ENCODE data around the gene PYGO2.
A peak's percentile ranks its signal among the peaks of the same experiment; 100 is the strongest.

The PYGO2 gene

DNA sequence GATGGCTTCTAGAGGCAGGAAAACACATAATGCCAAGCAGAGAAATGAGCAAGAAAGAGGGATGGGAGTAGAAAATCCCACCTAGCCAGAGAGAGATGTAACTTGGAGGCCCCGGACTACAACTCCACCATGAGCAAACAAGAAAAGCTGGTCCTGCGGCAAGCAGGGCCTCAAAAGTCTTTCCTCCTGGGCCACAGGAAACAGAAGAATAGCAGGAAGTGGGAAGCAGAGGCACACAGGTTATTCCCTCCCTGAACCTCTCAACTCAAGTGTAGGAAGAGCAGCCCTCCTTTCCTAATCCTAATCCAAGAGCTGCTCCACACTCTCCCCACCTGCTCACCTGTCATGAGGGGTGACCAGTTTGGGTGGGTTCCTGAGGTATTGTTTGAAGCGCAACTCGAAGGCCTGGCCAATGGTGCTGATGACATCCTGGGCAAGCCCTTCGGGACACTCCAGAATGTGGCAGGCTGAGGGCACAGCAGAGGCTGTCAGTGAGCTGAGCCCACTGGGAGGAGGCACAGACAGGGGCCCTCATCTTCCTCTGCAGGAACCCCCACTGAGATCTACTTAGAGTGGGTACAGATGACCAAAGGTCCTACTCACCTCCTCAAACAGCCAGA lies 5.9 kb upstream of the PYGO2 start:
- no peak overlapping the region for H3K4me3 ChIP-seq (ENCODE audit: low read length)
- TF ChIP-seq ZNF274 (IDR thresholded peaks at IDR 0.05; ENCODE audit: low read depth, low read length) = no peak

DNA sequence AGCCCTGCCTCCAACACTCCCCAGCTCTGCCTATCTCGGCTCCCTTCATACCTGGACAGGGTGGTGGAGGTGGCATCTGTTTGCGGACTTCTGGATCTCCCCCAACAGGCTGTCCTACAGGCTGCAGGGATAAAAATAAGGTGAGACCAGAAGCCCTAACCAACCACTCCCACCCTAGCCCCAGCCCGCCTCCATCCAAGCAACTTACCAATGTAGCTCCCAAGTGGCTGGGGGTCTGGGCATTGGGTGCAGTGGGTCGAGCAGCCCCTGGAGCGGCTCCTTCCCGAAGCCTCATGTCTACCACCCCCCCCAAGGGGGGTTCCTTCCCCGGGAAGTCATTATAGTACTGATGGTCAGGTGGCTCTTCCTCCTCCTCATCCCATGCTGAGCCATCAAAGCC lies 4.5 kb upstream of the PYGO2 start:
- TF ChIP-seq ZNF274 (IDR thresholded peaks at IDR 0.05; ENCODE audit: low read depth, low read length) = no peak
- no peak overlapping the region for H3K4me3 ChIP-seq (ENCODE audit: low read length)

DNA sequence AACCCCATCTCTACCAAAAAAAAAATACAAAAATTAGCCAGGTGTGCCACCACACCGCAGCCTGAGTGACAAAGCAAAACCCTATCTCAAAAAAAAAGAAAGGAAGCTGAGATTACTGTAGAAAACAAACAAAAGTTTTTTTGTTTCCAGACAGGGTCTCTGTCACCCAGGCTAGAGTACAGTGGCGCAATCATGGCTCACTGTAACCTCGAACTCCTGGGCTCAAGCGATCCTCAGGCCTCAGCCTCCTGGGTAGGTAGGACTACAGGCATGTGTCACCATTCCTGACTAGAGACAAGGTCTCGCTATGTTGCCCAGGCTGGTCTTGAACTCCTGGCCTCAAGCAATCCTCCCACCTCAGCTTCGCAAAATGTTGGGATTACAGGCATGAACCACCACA lies 2.8 kb upstream of the PYGO2 start:
- TF ChIP-seq ZNF274 (IDR thresholded peaks at IDR 0.05; ENCODE audit: low read depth, low read length) = no peak
- no peak overlapping the region for H3K4me3 ChIP-seq (ENCODE audit: low read length)

DNA sequence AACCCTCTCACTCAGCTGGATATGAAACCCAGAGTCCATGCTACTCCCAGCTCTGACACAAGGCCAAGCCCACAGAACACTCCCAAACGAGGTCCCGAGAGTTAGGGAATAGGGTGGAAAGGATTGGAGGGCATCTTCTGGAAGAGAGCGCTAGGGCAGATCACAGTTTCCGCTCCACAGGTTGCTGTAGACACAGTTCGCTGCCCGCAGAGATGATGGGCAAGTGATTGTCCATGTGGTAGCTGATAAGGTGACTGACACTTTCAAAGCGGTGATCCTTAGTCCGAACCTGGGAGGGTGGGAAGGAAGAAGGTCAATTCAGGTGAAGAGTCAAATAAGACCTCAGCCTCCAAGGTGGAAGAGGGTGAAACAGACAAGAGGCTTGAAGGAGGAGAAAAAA lies 2.1 kb upstream of the PYGO2 start:
- TF ChIP-seq ZNF274 (IDR thresholded peaks at IDR 0.05; ENCODE audit: low read depth, low read length) = no peak
- no peak overlapping the region for H3K4me3 ChIP-seq (ENCODE audit: low read length)

DNA sequence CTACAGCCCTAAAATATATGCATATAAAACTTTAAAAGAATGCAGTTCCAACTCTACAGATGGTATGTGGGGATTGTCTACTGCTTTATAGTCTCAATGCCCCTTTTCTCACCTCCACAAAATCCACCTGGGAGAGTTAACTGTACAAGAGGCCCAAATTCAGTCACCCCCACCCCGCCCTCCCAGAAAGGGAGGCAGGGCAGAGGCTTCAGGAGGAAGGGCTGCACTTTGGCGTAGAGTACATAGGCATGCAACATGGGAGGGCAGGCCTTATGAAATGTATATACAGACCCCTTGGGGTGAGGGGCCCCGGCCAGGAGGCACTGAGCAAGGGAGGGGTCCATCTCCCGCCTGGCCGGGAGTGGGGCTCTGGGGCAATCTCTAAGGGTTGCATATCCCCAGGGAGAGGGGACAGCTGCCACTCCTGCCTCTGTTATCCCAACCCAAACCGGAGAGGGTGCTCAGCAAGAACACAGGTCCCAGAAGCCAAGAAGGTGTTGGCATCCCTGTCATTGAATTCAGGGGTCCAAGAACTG lies 1.3 kb upstream of the PYGO2 start:
- TF ChIP-seq ZNF274 (IDR thresholded peaks at IDR 0.05; ENCODE audit: low read depth, low read length) = no peak
- peak overlapping the region; percentile 86; the same call in 1 of the 2 replicates for H3K4me3 ChIP-seq (ENCODE audit: low read length)

DNA sequence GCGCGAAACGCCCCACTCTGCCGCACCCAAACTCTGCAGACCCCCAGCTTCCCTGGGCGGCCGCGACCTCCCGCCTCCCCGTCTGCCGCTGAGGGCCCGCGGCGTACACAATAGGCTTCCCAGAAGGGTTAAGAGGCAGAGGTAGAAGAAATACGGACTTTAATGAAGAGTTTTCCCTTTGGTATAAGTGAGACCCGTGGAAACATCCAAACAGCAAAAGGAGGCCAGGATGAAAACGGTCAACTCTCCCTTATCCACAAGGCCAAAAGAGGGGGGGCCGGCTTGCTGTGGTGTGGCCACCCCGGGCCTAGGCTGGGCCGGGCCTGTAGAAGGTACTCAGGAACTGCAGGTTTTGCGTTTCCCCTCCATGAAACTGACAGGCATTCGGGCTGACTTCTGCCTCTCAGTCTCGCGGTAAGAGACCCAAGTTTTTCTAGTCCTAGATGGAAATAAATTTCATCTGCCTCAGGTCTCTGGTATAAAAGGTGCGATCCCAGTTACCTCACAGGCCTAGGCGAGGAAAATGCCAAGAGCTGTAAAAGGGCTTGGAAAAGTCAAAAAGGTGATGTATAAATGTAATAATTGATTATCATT lies 671 bp upstream of the PYGO2 start:
- peak overlapping the region; percentile 86 for H3K4me3 ChIP-seq (ENCODE audit: low read length)
- TF ChIP-seq ZNF274 (IDR thresholded peaks at IDR 0.05; ENCODE audit: low read depth, low read length) = no peak

DNA sequence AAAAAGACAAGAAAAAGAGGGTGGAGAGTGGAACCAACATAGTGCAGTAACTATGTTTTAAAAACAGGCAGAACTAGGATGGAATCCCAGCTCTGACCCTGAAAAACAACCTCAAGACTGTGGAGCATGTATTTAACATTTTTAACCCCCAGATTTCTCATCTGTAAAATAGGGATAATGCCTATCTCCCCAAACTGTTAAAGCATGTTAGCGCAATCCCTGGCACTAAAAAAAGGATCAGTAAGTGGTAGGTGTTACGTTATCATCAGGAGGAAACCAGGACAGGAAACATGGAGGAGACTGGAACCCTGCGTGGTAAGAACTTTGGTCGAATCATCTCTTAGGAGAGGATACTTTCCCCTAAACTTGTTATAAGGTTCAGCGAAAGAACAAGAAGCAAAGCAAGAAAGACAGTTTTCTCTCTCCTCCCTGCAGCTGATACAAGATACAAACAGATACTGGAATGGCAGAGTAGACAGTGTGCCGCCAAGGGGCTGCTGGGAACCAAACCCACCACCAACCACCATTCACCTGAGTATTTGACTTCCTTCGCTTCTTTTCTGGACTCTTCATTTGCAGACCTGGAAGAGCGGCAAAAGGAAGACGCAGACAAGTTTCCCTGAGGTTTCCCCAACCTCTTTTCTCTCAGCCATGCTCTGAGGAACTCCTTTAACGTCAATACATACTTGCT lies 991 bp downstream of the PYGO2 start:
- TF ChIP-seq ZNF274 (IDR thresholded peaks at IDR 0.05; ENCODE audit: low read depth, low read length) = no peak
- peak overlapping the region; percentile 86 for H3K4me3 ChIP-seq (ENCODE audit: low read length)

DNA sequence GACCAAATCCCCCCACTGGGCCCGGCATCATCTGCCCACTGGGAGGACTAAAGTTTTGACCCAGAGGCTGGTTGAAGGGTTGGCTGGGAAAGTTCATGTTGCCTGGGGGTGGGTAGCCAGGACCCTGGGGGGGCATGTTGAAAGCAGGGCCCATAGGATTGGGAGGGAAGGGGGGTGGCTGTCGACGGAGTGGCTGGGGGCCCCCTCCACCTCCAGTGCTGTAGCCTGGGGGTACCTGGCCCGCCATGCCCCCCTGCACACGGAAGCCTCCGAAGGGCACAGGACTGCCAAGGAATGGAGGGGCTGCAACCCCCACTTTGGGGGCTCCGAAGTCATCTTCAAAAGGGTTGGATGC lies 2.2 kb downstream of the PYGO2 start:
- no peak overlapping the region for H3K4me3 ChIP-seq (ENCODE audit: low read length)
- TF ChIP-seq ZNF274 (IDR thresholded peaks at IDR 0.05; ENCODE audit: low read depth, low read length) = no peak

DNA sequence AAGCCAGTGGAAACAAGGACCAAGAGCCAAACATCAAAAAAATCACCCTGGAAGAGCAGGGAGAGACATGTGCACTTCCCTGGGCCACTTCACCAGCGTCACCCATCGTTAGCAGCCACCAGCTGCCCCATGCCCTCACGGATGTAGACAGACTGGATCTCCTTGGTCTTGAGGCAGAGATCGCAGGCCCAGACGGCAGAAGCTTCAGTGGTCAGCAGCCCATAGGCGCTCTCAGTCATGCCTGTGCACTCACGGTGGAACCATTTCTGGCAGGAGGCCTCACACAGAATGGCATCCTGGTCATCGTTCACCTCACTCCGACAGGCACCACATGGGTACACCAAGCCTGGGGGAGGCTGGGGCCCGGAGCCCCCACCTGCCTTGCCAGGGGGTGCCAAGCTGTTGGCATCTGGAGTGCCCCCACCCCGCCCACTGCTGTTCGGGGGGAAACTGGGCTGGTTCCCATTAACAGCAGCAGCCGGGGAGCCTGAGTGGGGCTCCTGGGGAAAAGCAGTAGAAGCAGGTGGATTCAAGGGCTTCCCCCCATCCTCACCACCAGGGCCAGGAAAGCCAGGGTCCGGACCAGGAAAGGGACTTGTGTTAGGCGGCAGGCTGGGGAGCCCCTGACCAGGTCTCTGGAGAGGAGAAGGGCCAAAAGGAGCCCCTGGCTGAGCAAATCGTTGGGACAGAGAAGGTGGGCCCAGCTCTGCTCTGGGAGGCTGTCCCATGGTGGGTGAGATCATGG lies 2.7 kb downstream of the PYGO2 start:
- no peak for TF ChIP-seq ZNF274 (IDR thresholded peaks at IDR 0.05; ENCODE audit: low read depth, low read length)
- no peak overlapping the region for H3K4me3 ChIP-seq (ENCODE audit: low read length)

DNA sequence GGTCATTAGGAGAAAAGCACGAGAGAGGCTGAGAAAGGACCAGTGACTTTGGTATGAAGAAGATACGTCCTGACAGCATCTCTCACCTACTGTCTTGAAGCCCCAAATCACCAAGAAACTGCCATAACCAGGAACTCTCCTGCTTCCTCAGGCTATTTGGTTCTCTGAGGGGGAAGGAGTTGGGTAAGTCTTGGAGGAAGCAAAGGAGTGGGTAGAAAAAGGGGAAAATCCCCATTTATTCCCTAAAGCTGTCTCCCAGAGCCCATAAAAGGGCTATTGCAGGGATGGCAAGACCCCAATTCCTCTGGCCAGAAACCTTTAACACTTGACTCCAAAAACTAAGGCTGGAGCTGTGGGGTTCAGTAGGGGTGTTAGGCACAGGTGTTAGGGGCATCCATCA lies 3.5 kb downstream of the PYGO2 start:
- no peak for TF ChIP-seq ZNF274 (IDR thresholded peaks at IDR 0.05; ENCODE audit: low read depth, low read length)
- H3K4me3 ChIP-seq (ENCODE audit: low read length) = no peak overlapping the region

DNA sequence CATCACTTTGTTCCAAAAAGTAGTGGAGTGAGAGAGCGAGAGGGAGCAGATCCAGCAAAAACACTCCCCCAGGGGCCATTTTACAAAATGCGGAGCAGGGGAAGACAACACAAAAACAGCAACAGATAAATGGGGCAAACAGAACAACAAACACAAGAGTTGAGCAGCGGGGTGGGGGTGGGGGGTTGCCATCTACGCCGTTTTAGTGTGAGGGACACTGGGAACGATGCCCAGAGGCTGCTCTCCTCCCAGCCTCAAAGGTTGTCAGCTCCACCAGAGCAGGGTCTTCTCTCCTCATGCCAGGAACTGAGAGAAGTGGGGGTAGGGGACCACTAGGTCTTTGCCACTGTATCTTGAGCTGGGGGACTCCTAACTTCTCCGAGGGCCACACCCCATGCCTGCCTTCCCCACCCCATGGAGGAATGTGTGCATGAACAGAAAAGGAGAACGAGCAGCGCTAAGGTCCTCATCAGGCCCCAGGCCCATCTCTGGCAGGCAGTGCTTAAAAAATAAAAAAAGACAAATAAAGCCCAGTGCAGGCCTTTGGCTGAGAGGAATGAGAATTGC lies 4.4 kb downstream of the PYGO2 start:
- no peak overlapping the region for H3K4me3 ChIP-seq (ENCODE audit: low read length)
- TF ChIP-seq ZNF274 (IDR thresholded peaks at IDR 0.05; ENCODE audit: low read depth, low read length) = no peak

DNA sequence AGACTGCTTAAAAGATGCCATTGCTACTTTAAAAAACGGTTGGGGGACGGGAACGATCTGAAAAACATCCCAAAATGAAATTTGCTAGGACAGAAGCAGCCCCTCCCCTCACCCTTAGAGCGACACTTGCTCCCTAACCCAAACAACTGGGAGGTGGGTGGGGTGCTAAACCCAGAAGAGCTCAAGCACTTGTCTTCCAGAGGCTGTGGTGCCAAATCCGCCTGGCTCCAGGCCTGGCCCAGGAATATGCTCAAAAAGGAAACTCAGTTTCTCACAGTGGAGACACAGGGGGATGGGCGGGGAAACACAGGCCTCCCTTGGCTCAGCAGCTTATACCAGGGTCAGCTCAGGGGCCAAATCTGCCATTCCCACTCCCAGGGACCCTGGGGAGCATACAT lies 5.0 kb downstream of the PYGO2 start:
- no peak for TF ChIP-seq ZNF274 (IDR thresholded peaks at IDR 0.05; ENCODE audit: low read depth, low read length)
- peak overlapping the region; percentile 89; the same call in 1 of the 2 replicates for H3K4me3 ChIP-seq (ENCODE audit: low read length)

DNA sequence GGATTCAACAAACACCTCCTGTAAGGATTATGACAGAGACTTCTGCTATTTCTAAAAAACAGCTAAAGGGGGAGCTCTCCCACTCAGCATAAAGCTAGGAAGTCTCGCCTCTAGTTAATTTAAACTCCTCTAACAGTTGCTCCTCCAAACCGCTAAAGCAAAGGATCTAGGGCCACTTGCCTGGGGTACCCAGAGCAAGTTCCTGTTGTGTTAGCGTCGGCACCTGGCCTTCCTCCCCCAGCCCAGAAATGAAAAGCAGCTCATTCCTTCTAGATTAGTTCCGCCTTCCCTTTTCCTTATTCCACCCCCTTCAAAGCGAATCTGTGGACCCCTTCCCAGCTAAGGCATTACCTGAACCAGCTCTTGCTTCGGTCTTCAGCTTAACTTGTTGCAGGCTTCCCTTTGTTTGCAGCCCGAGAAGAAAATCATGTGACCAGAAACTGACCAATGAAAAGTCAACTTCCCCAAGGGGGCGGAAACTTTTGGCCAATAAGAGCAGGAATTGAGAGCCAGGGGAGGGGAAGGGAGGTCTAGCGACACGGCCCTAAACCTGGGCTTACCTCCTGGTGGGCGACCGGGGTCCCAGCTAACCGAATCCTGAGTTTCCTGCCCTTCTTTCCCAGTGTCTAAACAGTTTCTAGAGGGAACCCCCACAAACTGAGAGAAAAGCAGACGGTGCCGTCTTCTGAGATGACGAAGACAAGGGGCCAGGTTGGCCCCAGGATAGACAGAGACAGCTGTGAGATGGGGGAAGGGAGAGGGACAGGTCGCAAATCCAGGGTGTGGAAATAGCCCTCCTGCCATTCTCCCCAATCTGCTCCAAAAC lies 5.7 kb downstream of the PYGO2 start, which contains the start of gene PBXIP1:
PBXIP1 (minus strand) TSS at position 382 of the 826 bp plus-strand sequence. CDS start 2,378 bp downstream, outside the sequence.
- H3K4me3 ChIP-seq (ENCODE audit: low read length) = peak within 1 kb of the TSS; percentile 89
- no peak for TF ChIP-seq ZNF274 (IDR thresholded peaks at IDR 0.05; ENCODE audit: low read depth, low read length)
